Heart left ventricle (tissue), 13 donors: ENCODE measurements around the gene SMAD5.

Experiments used
- POLR2A ChIP-seq, 2 donors: fragments of 450-650 bp; IDR thresholded peaks; one replicate each; pipeline ENCODE4 v1.6.1; 2017; ENCODE audit warnings: antibody characterized with exemption in 2 of 2, mild to moderate bottlenecking in 2 of 2, moderate library complexity in 2 of 2
- TF ChIP-seq, protein P1 (sequence below), 12 donors: fragments of 200-600 bp; sonication (generic) in 4 of 12; IDR thresholded peaks; one replicate each; pipeline versions ENCODE4 v1.5.0 to v1.8.0; 2018 to 2022; ENCODE audit warnings: antibody characterized with exemption in 12 of 12, mild to moderate bottlenecking in 5 of 12
- donor health status: ischemic (EF 13 %, LVEDD 7.1; RV severe dilation, severe dysfunction).
- donor health status: DM: no; HTN: yes; CAD: no.
- donor health status: DM: no; HTN: no; CAD: no.
- donor health status: ischemic (EF 25% LVEDD 6.9; RV normal size, moderate dysfunction).
- donor health status: ischemic (EF 25% LVEDD 5.7; RV mildly dilated, moderate dysfunction).
- donor health status: ischemic (EF 35%, LVEDD 5.7; RV mildly dilated, moderate dysfunction).
- donor health status: nonischemic (EF 11% LVEDD 7.7; RV severe dilation, severe dysfunction).
- donor health status: DM: yes; HTN: yes; CAD: no.
- donor health status: PGD.
- donor health status: ischemic (EF 29% LVEDD 5.4; RV normal size, mild dysfunction).
- donor health status: nonischemic (EF 23%, LVEDD 6.1; RV moderate dilation, normal function).

DNA sequence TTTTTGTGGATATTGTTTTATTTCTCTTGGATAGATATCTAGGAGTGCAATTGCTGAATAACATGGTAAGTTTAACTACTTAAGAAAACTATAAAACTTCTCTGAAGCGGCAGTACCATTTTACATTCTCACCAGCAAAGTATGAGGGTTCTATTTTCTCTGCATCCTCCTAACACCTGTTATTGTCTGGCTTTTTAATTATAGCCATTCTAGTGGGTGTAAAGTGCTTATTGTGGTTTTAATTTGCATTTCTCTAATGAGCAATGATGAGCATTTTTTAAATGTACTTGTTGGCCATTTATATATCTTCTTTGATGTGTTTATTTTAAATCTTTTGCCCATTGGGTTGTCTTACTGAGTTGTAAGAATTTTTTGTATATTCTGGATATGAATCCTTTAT, 31.6 kb downstream of the SMAD5 start:
- TF ChIP-seq POLR2A (IDR thresholded peaks at IDR 0.05) = no peak
- TF ChIP-seq, protein P1, sequence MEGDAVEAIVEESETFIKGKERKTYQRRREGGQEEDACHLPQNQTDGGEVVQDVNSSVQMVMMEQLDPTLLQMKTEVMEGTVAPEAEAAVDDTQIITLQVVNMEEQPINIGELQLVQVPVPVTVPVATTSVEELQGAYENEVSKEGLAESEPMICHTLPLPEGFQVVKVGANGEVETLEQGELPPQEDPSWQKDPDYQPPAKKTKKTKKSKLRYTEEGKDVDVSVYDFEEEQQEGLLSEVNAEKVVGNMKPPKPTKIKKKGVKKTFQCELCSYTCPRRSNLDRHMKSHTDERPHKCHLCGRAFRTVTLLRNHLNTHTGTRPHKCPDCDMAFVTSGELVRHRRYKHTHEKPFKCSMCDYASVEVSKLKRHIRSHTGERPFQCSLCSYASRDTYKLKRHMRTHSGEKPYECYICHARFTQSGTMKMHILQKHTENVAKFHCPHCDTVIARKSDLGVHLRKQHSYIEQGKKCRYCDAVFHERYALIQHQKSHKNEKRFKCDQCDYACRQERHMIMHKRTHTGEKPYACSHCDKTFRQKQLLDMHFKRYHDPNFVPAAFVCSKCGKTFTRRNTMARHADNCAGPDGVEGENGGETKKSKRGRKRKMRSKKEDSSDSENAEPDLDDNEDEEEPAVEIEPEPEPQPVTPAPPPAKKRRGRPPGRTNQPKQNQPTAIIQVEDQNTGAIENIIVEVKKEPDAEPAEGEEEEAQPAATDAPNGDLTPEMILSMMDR (IDR thresholded peaks at IDR 0.05) = no peak
